ENCODE measurements around the gene CACNB1. TPM values are rescaled to one million over a fixed set of nuclear protein-coding genes. Genes with fewer than 3 reads are reported as not detected.

Gene CACNB1
- total RNA-seq, 1 experiment from 2014 or later: 20.0 TPM

GRCh38 chr17:39212195-39212810 is 14.8 kb upstream of the CACNB1 start:
- Histone ChIP-seq H4K91ac (ENCODE audit: insufficient read length, low read depth, low read length) (no peak overlapping the region), H3K27ac (ENCODE audit: insufficient read length, low read depth, low read length) (no peak overlapping the region), H4K20me1 (ENCODE audit: control insufficient read depth, insufficient read depth, insufficient read length) (no peaks in the 10 kb centered on the region), H3K79me1 (ENCODE audit: insufficient read depth, low read depth, low read length, poor library complexity, severe bottlenecking) (no peaks in the 10 kb centered on the region), H3T11ph (ENCODE audit: low read length) (no peak overlapping the region), H3K56ac (ENCODE audit: insufficient read length, low read depth, low read length) (no peak overlapping the region), H3K9ac (ENCODE audit: extremely low read depth, insufficient read length, low read length) (no peak overlapping the region), H2AK5ac (ENCODE audit: insufficient read length, low read length) (no peak overlapping the region), H4K8ac (replicated peaks; ENCODE audit: insufficient read length, low read depth, low read length) (no peak overlapping the region), H3K4me2 (ENCODE audit: insufficient read depth, insufficient read length, low read length) (no peak overlapping the region), H3K4me1 (ENCODE audit: insufficient read depth, low read length) (no peaks in the 10 kb centered on the region; the same call in 1 of the 2 replicates), H3K79me2 (ENCODE audit: insufficient read depth, low read length) (no peaks in the 10 kb centered on the region), H2BK20ac (ENCODE audit: low read depth, low read length, poor library complexity, severe bottlenecking) (no peak overlapping the region), H3K14ac (ENCODE audit: insufficient read depth, low read length) (no peak overlapping the region), H3K23ac (ENCODE audit: insufficient read length, low read depth, low read length) (no peak overlapping the region), H3K9me3 (ENCODE audit: control insufficient read depth, low read depth, low read length) (no peaks in the 10 kb centered on the region), H2AFZ (ENCODE audit: low read length) (no peak overlapping the region), H2BK5ac (ENCODE audit: insufficient read length, low read length) (no peak overlapping the region), H2BK120ac (ENCODE audit: low read depth, low read length, poor library complexity, severe bottlenecking) (no peak overlapping the region), H2BK12ac (ENCODE audit: insufficient read length, low read depth, low read length) (no peak overlapping the region), H3K27me3 (ENCODE audit: insufficient read depth, low read length) (no peaks in the 10 kb centered on the region; the same call in 1 of the 2 replicates), H3K23me2 (ENCODE audit: insufficient read length, low read depth, low read length, poor library complexity, severe bottlenecking) (peaks cover 6% of the 10 kb centered on the region), H3K4ac (ENCODE audit: low read depth, low read length) (no peak overlapping the region), H3K18ac (ENCODE audit: insufficient read length, low read depth, low read length) (no peak overlapping the region), H4K5ac (ENCODE audit: insufficient read length, low read depth, low read length) (no peak overlapping the region), H2BK15ac (ENCODE audit: low read depth, low read length) (no peak overlapping the region)
- WGBS (ENCODE audit: extremely low coverage, insufficient read length, low lambda C conversion rate): no CpG with 5 or more reads among the region's 11 CpGs
- no peak overlapping the region for H3K4me3 Mint-ChIP-seq
- H3K4me1 Mint-ChIP-seq: peaks cover 18 to 48% of the 10 kb centered on the region in 2 experiments
- no peaks in the 10 kb centered on the region; a peak in 2 of 7 replicates for H3K36me3 Mint-ChIP-seq (ENCODE audit: insufficient read depth in 1 of 3, low read depth in 3 of 3)
- no peak for TF ChIP-seq CTCF (conservative IDR thresholded peaks at IDR 0.05)
- no peak overlapping the region for H3K27ac Mint-ChIP-seq
- no peaks in the 10 kb centered on the region for H3K9me3 Mint-ChIP-seq
- peak; percentile 25 for DNase-seq
- peaks cover 38% of the 10 kb centered on the region for H3K27me3 Mint-ChIP-seq (ENCODE audit: low read depth)

Data from H9 (cell line).